Measurements from ENCODE around the gene CREB1. TPM values are rescaled to one million over a fixed set of nuclear protein-coding genes. Genes with fewer than 3 reads are reported as not detected.

Gene CREB1
- total RNA-seq (91.5 TPM), polyA plus RNA-seq (14.8 TPM)

DNA sequence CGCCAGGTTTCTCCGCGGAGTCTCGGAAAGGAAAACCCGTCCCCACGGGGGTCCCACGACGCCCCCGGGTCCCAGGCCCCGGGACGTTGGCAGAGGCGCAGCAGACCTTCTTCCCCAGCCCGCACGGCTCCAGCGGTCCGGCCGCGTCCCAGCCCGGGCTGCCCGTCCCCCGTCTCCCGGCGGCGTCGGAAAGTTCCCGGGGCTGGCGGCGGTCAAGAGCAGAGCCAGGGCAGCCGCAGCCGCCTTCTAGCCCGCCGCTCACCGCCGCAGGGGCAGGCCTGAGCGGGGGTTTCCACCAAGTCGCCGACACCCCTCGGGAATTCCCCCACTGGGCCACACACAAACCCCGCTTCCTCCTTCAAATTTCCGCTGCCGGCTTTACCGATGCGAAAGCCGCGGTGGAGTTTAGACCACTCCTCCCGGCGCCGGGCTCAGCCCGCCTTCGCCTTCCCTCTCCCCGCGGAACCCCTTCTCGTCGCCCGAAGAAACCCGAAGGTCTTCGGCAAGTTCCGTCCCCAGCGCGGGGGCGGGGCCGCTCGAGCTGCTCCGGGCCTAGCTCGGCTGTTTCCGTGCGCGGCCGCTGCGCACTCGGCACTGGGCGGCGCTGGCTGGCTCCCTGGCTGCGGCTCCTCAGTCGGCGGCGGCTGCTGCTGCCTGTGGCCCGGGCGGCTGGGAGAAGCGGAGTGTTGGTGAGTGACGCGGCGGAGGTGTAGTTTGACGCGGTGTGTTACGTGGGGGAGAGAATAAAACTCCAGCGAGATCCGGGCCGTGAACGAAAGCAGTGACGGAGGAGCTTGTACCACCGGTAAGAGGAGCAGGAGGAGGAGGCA lies at the start of gene CREB1:
CREB1 (plus strand) TSS at position 633 of the 830 bp plus-strand sequence. CDS start 25,674 bp downstream, outside the sequence.
- H3K27ac ChIP-seq (ENCODE audit: low read depth) = peak within 1 kb of the TSS; percentile 99
- peak; percentile 91 for DNase-seq (ENCODE audit: extremely low spot score)
- WGBS = under 1% methylated on average over 92 of the region's 92 CpGs
- peak within 1 kb of the TSS; percentile 93 for H3K4me3 ChIP-seq (ENCODE audit: low read depth, low read length)
- no peaks in the 10 kb centered on the region for H3K4me1 ChIP-seq (ENCODE audit: insufficient read depth)
- no peaks in the 10 kb centered on the region for H3K36me3 ChIP-seq (ENCODE audit: insufficient read depth)

DNA sequence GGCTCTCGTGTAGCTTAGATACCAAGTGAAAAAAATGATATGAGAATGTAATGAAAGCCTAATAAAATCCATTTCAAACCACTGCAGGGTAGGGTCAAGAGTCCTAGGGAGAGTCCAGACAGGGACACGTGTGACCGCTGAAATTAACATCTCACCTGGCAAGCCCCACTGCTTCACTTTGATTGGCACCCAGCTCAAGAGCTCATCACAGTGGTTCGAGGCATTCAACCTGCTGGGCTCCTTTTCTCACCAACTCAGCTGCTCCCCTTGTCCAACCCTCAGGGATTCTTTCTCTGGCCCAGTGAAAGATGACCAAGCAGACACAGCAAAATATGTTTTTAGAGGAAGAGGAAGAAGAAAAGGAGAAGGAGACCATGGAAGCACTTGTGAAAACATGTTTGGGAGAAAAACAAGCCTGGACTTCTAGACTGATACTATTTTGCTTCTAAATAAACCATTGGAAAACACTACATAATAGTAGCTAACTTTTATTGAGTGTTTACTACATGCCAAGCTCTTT lies 49.2 kb upstream of the CREB1 start:
- Histone ChIP-seq H3K4me1 (ENCODE audit: insufficient read depth) (no peaks in the 10 kb centered on the region), H3K27ac (ENCODE audit: low read depth) (no peak overlapping the region), H3K36me3 (ENCODE audit: insufficient read depth) (no peaks in the 10 kb centered on the region), H3K4me3 (ENCODE audit: low read depth, low read length) (no peak overlapping the region)
- no peak for DNase-seq (ENCODE audit: extremely low spot score)
- 72% methylated on average over 4 of the region's 4 CpGs for WGBS

DNA sequence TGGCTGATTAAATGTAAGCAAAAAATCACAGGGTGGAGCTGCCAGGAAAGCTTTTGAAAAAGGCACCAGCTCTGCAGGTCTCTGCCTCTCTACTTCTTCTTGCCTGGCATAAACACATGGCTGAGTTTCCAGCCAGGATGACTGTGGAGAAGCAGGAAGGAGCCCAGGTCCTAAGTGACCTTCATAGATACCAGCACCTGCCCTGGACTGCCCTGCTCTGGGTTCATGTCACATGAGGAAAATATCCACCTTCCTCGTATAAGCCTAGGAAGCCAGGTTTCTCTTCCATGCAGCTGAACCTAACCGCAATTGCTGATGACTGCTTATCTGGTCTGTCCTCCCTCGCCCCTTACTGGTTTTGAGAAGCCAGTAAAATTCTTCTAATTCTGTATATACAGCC lies 47.8 kb upstream of the CREB1 start:
- Histone ChIP-seq H3K36me3 (ENCODE audit: insufficient read depth) (no peaks in the 10 kb centered on the region), H3K4me3 (ENCODE audit: low read depth, low read length) (no peak overlapping the region), H3K27ac (ENCODE audit: low read depth) (no peak overlapping the region), H3K4me1 (ENCODE audit: insufficient read depth) (no peaks in the 10 kb centered on the region)
- 38% methylated on average over 3 of the region's 3 CpGs for WGBS
- no peak for DNase-seq (ENCODE audit: extremely low spot score)

DNA sequence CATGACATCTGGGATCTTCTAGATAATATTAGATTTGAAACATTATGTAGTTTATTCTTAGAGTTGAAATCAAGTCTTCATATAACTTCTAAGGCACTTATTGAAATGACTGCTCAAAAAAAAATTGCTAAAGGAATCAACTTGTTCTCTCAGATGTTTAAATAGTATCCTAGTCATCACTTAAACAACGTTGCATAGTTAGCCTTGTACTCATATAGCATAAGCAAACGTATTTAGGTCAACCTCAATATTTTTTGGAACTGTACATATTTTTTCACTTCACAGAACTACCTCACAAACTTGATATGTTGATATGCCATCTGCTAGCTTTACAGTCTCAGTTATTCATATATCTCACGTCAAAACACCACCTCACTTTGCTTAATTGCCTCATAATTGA lies 47.1 kb upstream of the CREB1 start:
- no peaks in the 10 kb centered on the region for H3K4me1 ChIP-seq (ENCODE audit: insufficient read depth)
- DNase-seq (ENCODE audit: extremely low spot score) = no peak
- H3K4me3 ChIP-seq (ENCODE audit: low read depth, low read length) = no peak overlapping the region
- no peak overlapping the region for H3K27ac ChIP-seq (ENCODE audit: low read depth)
- 55% methylated on average over 3 of the region's 3 CpGs for WGBS
- H3K36me3 ChIP-seq (ENCODE audit: insufficient read depth) = no peaks in the 10 kb centered on the region

DNA sequence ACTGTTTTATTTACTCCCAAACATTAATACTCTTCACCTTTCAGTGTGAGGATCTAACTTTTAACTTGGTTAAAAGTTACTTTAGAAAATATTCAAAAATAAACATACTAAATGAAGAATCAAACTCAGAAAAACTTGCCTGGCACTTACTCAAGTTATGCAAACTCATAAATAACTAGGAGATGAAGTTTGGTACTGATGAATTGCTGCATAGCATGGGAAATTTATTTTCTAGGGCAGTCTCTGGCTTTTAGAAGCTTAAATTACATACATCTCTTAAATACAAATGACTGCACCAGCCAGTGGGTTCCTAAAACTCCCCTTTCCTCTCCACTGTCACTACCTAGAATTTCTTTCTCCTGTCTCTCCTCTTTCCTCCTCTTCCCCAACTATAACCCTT lies 46.7 kb upstream of the CREB1 start:
- no peak for DNase-seq (ENCODE audit: extremely low spot score)
- H3K36me3 ChIP-seq (ENCODE audit: insufficient read depth) = no peaks in the 10 kb centered on the region
- H3K4me1 ChIP-seq (ENCODE audit: insufficient read depth) = no peaks in the 10 kb centered on the region
- no peak overlapping the region for H3K4me3 ChIP-seq (ENCODE audit: low read depth, low read length)
- H3K27ac ChIP-seq (ENCODE audit: low read depth) = no peak overlapping the region

DNA sequence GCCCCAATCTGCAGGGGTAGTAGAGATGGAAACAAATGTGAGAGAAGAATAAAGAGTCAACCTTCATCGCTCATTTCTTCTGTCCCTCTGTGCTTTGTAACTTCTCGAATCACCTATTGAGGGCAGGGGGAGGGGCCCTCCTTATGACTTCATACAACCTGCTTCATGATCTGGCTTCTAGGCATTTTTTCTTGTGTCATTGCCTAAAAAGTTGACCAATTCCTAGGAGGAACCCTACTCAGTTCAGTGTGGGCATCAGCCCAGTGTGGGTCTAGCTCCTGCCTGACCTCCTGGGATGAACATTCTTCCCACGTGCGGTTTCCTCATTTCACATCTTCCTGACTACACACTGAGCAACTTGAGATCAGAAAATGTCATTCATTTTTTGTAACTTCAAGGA lies 46.3 kb upstream of the CREB1 start:
- DNase-seq (ENCODE audit: extremely low spot score) = no peak
- WGBS = 93% methylated on average over 4 of the region's 4 CpGs
- no peak overlapping the region for H3K27ac ChIP-seq (ENCODE audit: low read depth)
- H3K4me3 ChIP-seq (ENCODE audit: low read depth, low read length) = no peak overlapping the region
- H3K4me1 ChIP-seq (ENCODE audit: insufficient read depth) = no peaks in the 10 kb centered on the region
- no peaks in the 10 kb centered on the region for H3K36me3 ChIP-seq (ENCODE audit: insufficient read depth)

DNA sequence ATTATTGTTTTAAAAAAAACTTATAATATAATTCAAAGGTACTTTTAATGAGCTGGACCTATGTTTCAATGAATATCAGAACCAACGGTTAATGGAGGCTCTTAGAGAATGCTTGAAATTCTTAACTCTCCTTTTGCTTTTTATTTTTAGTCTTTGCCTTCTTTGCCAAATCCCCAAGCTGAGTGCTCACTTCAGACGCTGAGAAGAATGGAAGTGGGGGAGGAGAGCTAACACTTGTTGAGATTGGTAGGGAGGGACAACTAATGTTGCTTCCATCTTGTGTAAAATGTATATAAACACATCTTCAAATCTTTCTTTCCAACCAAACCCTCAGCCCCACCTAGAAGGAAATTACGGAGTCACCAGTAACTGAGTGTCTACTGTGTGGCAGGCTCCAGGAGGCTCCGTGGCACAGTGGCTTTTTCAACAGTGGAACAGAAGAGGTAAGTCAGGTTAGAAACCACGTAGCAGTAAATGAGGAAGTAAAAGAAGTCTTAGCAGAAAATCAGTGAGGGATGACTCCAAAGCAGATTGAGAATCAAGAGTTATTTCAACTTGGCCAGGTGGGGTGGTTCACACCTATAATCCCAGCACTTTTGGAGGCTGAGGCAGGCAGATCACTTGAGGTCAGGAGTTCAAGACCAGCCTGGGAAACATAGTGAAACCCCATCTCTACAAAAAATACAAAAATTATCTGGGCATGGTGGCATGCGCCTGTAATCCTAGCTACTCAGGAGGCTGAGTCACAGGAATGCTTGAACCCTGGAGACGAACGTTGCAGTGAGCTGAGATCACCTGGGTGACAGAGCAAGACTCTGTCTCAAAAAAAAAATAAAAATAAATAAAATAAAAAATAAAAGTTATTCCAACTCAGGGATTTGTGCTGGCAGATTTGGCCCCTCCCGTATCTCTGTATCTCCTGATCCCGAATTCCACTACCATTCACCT lies 45.0 kb upstream of the CREB1 start:
- WGBS = 73% methylated on average over 10 of the region's 10 CpGs
- Histone ChIP-seq H3K27ac (ENCODE audit: low read depth) (no peak overlapping the region), H3K4me3 (ENCODE audit: low read depth, low read length) (no peak overlapping the region), H3K36me3 (ENCODE audit: insufficient read depth) (no peaks in the 10 kb centered on the region), H3K4me1 (ENCODE audit: insufficient read depth) (no peaks in the 10 kb centered on the region)
- DNase-seq (ENCODE audit: extremely low spot score) = no peak

DNA sequence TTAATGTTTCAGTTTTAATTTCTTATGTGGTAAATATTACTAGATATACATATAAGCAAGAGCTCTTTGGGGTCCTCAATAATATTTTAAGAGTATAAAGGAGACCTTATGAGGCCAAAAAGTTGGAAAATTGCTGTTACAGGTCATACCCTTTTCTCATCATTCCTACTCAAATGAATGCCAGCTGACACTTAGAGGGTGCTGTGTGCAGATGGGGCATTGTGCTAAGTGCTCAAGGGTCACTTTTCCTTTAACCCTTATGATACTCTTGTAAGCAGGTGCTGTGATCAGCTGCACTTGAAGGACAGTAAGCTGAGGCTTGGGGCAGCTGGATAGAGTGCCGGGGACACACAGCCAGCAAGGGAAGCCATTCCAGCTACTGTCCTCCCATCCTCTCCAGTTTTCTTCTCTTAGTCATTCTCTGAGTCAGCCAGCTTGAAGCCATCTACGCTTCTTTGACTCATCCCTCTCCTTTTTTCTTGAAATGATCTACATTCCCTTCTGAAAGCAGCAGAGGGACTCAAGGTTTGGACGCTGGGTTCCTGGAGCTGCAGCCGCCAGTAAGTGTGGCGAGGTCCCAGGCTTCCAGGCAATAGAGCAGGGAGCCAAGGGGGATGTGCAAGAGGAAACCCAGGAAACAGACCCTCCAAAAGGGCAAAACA lies 42.0 kb upstream of the CREB1 start:
- WGBS = 76% methylated on average over 5 of the region's 5 CpGs
- no peak for DNase-seq (ENCODE audit: extremely low spot score)
- H3K4me3 ChIP-seq (ENCODE audit: low read depth, low read length) = no peak overlapping the region
- no peaks in the 10 kb centered on the region for H3K36me3 ChIP-seq (ENCODE audit: insufficient read depth)
- no peak overlapping the region for H3K27ac ChIP-seq (ENCODE audit: low read depth)
- H3K4me1 ChIP-seq (ENCODE audit: insufficient read depth) = no peaks in the 10 kb centered on the region

DNA sequence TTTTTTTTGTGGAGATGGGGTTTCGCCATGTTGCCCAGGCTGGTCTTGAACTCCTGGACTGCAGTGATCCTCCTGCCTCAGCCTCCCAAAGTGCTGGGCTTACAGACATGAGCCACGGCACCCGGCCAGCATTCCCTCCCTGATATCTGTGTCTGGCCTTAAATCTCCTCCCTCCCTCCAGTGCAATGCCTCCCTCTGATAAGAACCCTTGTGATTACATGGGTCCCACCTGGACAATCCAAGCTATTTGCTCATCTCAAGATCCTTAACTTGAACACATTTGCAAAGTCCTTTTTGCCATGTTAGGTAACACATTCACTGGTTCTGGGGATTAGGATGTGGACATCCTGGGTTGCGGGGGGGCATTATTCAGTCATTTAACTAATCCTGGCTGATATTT lies 40.5 kb upstream of the CREB1 start:
- no peak overlapping the region for H3K4me3 ChIP-seq (ENCODE audit: low read depth, low read length)
- DNase-seq (ENCODE audit: extremely low spot score) = no peak
- H3K36me3 ChIP-seq (ENCODE audit: insufficient read depth) = no peaks in the 10 kb centered on the region
- H3K4me1 ChIP-seq (ENCODE audit: insufficient read depth) = no peaks in the 10 kb centered on the region
- WGBS = 91% methylated on average over 4 of the region's 4 CpGs
- no peak overlapping the region for H3K27ac ChIP-seq (ENCODE audit: low read depth)

DNA sequence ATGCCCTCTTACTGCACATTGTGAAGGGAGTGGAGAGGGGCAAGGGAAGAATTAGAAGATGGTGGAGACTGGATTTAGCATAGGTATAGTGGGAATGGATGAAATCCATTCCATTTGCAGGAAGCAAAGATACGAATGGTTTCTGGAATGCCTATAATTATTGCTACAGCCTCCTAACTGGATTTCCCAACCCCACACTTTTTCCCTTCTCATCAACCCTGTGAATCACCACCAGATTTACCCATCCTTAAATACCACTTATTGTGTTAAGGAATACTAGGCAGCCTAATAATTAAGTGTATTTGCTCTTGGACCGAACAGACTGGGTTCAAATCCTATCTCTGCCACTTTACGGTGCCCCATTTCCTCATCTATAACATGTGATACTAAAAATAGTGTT lies 39.3 kb upstream of the CREB1 start:
- 80% methylated on average over 3 of the region's 3 CpGs for WGBS

DNA sequence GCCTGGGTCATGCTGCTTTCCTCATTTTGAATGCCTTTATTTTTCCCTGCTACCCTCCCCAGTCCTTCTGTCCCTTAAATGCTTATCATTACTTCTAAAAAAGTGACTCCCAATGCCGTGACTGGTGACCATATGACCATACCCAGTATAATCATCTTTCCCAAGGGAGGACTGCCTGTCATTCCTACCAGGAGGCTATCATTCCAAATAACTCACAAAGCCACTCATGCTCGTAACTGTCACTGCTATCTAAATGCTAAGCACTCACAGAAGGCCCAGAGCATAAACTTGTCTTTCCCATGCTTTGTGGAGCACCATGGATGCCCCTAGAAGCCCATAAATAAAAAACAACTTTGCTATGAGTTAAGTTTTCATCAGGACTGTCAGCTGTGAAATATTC lies 38.7 kb upstream of the CREB1 start:
- DNase-seq (ENCODE audit: extremely low spot score) = no peak
- Histone ChIP-seq H3K36me3 (ENCODE audit: insufficient read depth) (no peaks in the 10 kb centered on the region), H3K4me1 (ENCODE audit: insufficient read depth) (no peaks in the 10 kb centered on the region), H3K4me3 (ENCODE audit: low read depth, low read length) (no peak overlapping the region), H3K27ac (ENCODE audit: low read depth) (no peak overlapping the region)
- WGBS = 45% methylated on average over 2 of the region's 2 CpGs

More for the DNA sequence above, 39.3 kb upstream of the CREB1 start:
- DNase-seq (ENCODE audit: extremely low spot score) = no peak
- Histone ChIP-seq H3K27ac (ENCODE audit: low read depth) (no peak overlapping the region), H3K36me3 (ENCODE audit: insufficient read depth) (no peaks in the 10 kb centered on the region), H3K4me1 (ENCODE audit: insufficient read depth) (no peaks in the 10 kb centered on the region), H3K4me3 (ENCODE audit: low read depth, low read length) (no peak overlapping the region)

DNA sequence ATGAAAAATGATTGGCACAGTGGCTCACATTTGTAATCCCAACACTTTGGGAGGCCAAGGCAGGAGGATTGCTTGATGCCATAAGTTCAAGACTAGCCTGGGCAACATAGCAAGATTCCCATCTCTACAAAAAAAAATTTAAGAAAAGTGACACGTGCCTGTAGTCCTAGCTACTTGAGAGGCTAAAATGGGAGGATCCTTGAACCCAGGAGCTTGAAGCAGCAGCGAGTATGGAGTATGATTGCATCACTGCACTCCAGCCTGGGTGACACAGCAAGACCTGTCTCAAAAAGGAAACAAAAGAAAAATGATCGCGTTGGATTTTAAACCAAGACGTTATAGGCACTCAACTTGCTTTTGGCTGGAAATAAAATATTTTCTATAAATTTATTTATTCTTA lies 37.8 kb upstream of the CREB1 start:
- no peak overlapping the region for H3K4me3 ChIP-seq (ENCODE audit: low read depth, low read length)
- WGBS = 76% methylated on average over 5 of the region's 5 CpGs
- H3K4me1 ChIP-seq (ENCODE audit: insufficient read depth) = no peaks in the 10 kb centered on the region
- no peaks in the 10 kb centered on the region for H3K36me3 ChIP-seq (ENCODE audit: insufficient read depth)
- no peak overlapping the region for H3K27ac ChIP-seq (ENCODE audit: low read depth)
- DNase-seq (ENCODE audit: extremely low spot score) = no peak

DNA sequence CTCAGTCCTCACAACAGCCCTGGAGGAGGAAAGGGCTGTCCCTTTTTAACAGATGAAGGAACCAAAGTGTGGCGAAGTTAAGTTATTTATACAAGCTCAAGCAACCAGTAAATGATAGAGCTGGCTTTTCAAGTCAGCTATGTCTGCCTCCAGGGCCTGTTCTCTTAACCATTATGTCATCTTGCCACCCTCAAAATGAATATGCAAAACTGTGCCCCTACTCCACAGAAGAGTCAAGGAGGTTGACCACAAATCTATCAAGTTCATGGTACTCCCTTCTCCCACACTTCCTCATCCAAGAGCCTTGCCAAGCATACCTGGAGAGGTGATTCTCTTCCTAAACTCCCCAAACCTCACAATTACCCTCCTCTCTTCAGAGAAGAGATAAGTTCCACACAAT lies 37.3 kb upstream of the CREB1 start:
- Histone ChIP-seq H3K27ac (ENCODE audit: low read depth) (no peak overlapping the region), H3K36me3 (ENCODE audit: insufficient read depth) (no peaks in the 10 kb centered on the region), H3K4me3 (ENCODE audit: low read depth, low read length) (no peak overlapping the region), H3K4me1 (ENCODE audit: insufficient read depth) (no peaks in the 10 kb centered on the region)
- WGBS = 46% methylated on average over 1 of the region's 1 CpG
- DNase-seq (ENCODE audit: extremely low spot score) = no peak
